ENCODE results near the gene KNCN.

- TF ChIP-seq CTCF (IDR thresholded peaks at IDR 0.05) (no peak), POLR2A (IDR thresholded peaks at IDR 0.05) (no peak)
Measured at GRCh38 chr1:46533179-46533864, 18.1 kb downstream of the KNCN start.
